Astrocyte (in vitro differentiated cells and primary cell): ENCODE results near the gene TSPAN33. TPM values are rescaled to one million over a fixed set of nuclear protein-coding genes. Genes with fewer than 3 reads are reported as not detected.

Experiments
- DNase-seq: peaks from one replicate; pipeline ENCODE4 v3.0.0-alpha.2; 2010; ENCODE audit warnings: low read depth
- FAIRE-seq: peaks from 2 replicates; lab custom pipeline; 2011; peaks lifted over from hg19 to GRCh38; lab: Jason Lieb, UNC
- H2AFZ ChIP-seq: 2 replicates; pipeline ENCODE4 v1.6.0; 2012; ENCODE audit warnings: low read depth, low read length, inconsistent platforms
- H3K27ac ChIP-seq: 2 replicates; pipeline ENCODE4 v1.5.1; 2011; ENCODE audit warnings: low read depth, low read length, inconsistent platforms
- H3K27me3 ChIP-seq: 2 replicates; pipeline ENCODE4 v1.6.0; 2011; ENCODE audit warnings: low read length, inconsistent platforms; ENCODE audit not compliant: insufficient read depth
- H3K36me3 ChIP-seq: 2 replicates; pipeline ENCODE4 v1.5.1; 2011; ENCODE audit warnings: low read length, inconsistent platforms; ENCODE audit not compliant: insufficient read depth
- H3K4me1 ChIP-seq: 2 replicates; pipeline ENCODE4 v1.5.1; 2011; ENCODE audit warnings: low read length, inconsistent platforms; ENCODE audit not compliant: insufficient read depth
- H3K4me2 ChIP-seq: 2 replicates; pipeline ENCODE4 v1.6.0; 2012; ENCODE audit warnings: low read length, inconsistent platforms
- H3K4me3 ChIP-seq: 2 replicates; pipeline ENCODE4 v1.5.1; 2011; ENCODE audit warnings: low read depth, mild to moderate bottlenecking, low read length, inconsistent platforms; ENCODE audit not compliant: insufficient read depth
- H3K79me2 ChIP-seq: 2 replicates; pipeline ENCODE4 v1.6.0; 2012; ENCODE audit warnings: mild to moderate bottlenecking, low read length, inconsistent platforms; ENCODE audit not compliant: insufficient read depth
- H3K9ac ChIP-seq: 2 replicates; pipeline ENCODE4 v1.6.0; 2012; ENCODE audit warnings: mild to moderate bottlenecking, low read length, inconsistent platforms
- H3K9me3 ChIP-seq: 2 replicates; pipeline ENCODE4 v1.5.1; 2012; ENCODE audit warnings: low read depth, mild to moderate bottlenecking, low read length, inconsistent platforms; ENCODE audit not compliant: insufficient read depth
- H4K20me1 ChIP-seq: 2 replicates; pipeline ENCODE4 v1.6.0; 2012; ENCODE audit warnings: low read length, inconsistent platforms; ENCODE audit not compliant: insufficient read depth
- H3K27ac Mint-ChIP-seq: one replicate; pipeline ENCODE4 v1.8.0; 2021; ENCODE audit warnings: mild to moderate bottlenecking, mixed read lengths; ENCODE audit not compliant: unreplicated experiment
- H3K27me3 Mint-ChIP-seq: one replicate; pipeline ENCODE4 v1.8.0; 2021; ENCODE audit warnings: low read depth, mixed read lengths; ENCODE audit not compliant: unreplicated experiment
- H3K36me3 Mint-ChIP-seq: one replicate; pipeline ENCODE4 v1.8.0; 2021; ENCODE audit warnings: low read depth, mixed read lengths; ENCODE audit not compliant: unreplicated experiment
- H3K4me1 Mint-ChIP-seq: one replicate; pipeline ENCODE4 v1.8.0; 2021; ENCODE audit warnings: low read depth, mixed read lengths; ENCODE audit not compliant: unreplicated experiment
- H3K4me3 Mint-ChIP-seq: one replicate; pipeline ENCODE4 v1.8.0; 2021; ENCODE audit warnings: mild to moderate bottlenecking, moderate library complexity, mixed read lengths; ENCODE audit not compliant: unreplicated experiment
- H3K9me3 Mint-ChIP-seq: one replicate; pipeline ENCODE4 v1.8.0; 2021; ENCODE audit warnings: mild to moderate bottlenecking, mixed read lengths; ENCODE audit not compliant: unreplicated experiment
- EZH2 ChIP-seq: IDR thresholded peaks from 2 replicates; pipeline ENCODE4 v1.6.1; 2012; ENCODE audit warnings: mild to moderate bottlenecking, low read length, inconsistent platforms; ENCODE audit not compliant: insufficient read depth
- total RNA-seq: library from RNA; stranded (reverse); gene quantifications from 2 replicates; pipeline ENCODE4 v1.2.1, GENCODE V29; 2021
- TF ChIP-seq, protein P1 (sequence below): IDR thresholded peaks from 2 replicates; pipeline ENCODE4 v1.5.1; 2011; ENCODE audit warnings: low read depth, mild to moderate bottlenecking, inconsistent platforms, low read length, moderate library complexity; ENCODE audit not compliant: insufficient read depth

The TSPAN33 gene
- total RNA-seq, 1 donor from 2014 or later = 6.5 TPM

DNA sequence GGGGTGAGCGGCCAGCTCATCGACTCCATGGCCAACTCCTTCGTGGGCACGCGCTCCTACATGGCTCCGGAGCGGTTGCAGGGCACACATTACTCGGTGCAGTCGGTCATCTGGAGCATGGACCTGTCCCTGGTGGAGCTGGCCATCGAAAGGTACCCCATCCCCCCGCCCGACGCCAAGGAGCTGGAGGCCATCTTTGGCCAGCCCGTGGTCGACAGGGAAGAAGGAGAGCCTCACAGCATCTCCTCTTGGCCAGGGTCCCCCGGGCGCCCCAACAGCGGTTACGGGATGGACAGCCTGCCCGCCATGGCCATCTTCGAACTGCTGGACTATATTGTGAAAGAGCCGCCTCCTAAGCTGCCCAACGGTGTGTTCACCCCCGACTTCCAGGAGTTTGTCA, 17.4 kb upstream of the TSPAN33 start:
- peaks cover 9% of the 10 kb centered on the region for H3K4me1 Mint-ChIP-seq
- peaks cover 3% of the 10 kb centered on the region for H3K9me3 Mint-ChIP-seq
- no peak overlapping the region for H3K4me3 ChIP-seq
- H4K20me1 ChIP-seq = no peaks in the 10 kb centered on the region
- H3K27ac Mint-ChIP-seq = no peak overlapping the region
- H3K9me3 ChIP-seq = peaks cover 3% of the 10 kb centered on the region
- H3K36me3 ChIP-seq = no peaks in the 10 kb centered on the region
- FAIRE-seq (no peak), DNase-seq (no peak)
- H3K4me3 Mint-ChIP-seq = no peak overlapping the region
- H3K4me1 ChIP-seq = no peaks in the 10 kb centered on the region
- no peak overlapping the region for H3K27ac ChIP-seq
- no peaks in the 10 kb centered on the region for H3K79me2 ChIP-seq
- TF ChIP-seq, protein P1, sequence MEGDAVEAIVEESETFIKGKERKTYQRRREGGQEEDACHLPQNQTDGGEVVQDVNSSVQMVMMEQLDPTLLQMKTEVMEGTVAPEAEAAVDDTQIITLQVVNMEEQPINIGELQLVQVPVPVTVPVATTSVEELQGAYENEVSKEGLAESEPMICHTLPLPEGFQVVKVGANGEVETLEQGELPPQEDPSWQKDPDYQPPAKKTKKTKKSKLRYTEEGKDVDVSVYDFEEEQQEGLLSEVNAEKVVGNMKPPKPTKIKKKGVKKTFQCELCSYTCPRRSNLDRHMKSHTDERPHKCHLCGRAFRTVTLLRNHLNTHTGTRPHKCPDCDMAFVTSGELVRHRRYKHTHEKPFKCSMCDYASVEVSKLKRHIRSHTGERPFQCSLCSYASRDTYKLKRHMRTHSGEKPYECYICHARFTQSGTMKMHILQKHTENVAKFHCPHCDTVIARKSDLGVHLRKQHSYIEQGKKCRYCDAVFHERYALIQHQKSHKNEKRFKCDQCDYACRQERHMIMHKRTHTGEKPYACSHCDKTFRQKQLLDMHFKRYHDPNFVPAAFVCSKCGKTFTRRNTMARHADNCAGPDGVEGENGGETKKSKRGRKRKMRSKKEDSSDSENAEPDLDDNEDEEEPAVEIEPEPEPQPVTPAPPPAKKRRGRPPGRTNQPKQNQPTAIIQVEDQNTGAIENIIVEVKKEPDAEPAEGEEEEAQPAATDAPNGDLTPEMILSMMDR = no peak
- no peak for TF ChIP-seq EZH2
- no peak overlapping the region for H3K9ac ChIP-seq
- H3K36me3 Mint-ChIP-seq = no peaks in the 10 kb centered on the region
- peaks cover 16% of the 10 kb centered on the region for H3K27me3 Mint-ChIP-seq
- no peak overlapping the region for H2AFZ ChIP-seq
- peaks cover 11% of the 10 kb centered on the region for H3K27me3 ChIP-seq
- H3K4me2 ChIP-seq = no peak overlapping the region

DNA sequence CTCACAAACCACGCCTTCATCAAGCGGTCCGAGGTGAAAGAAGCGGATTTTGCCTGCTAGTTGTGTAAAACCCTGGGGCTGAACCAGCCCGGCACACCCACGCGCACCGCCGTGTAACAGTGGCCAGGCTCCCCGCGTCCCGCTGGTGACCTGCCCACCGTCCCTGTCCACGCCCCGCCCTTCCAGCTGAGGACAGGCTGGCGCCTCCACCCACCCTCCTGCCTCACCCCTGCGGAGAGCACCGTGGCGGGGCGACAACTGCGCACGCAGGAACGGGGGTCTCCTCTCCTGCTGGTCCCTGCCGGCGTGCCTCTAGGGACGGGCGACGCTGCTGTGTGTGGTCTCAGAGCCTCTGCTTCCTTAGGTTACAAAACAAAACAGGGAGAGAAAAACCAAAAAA, 16.9 kb upstream of the TSPAN33 start:
- FAIRE-seq (no peak), DNase-seq (no peak)
- H3K4me1 Mint-ChIP-seq = peaks cover 4% of the 10 kb centered on the region
- no peak for TF ChIP-seq EZH2
- TF ChIP-seq, protein P1 = no peak
- Histone ChIP-seq H4K20me1 (no peaks in the 10 kb centered on the region), H3K27ac (no peak overlapping the region), H3K36me3 (no peaks in the 10 kb centered on the region), H3K4me1 (no peaks in the 10 kb centered on the region), H3K9me3 (peaks cover 3% of the 10 kb centered on the region), H3K4me2 (no peak overlapping the region), H2AFZ (no peak overlapping the region), H3K4me3 (no peak overlapping the region), H3K79me2 (no peaks in the 10 kb centered on the region), H3K27me3 (peaks cover 11% of the 10 kb centered on the region), H3K9ac (no peak overlapping the region)
- H3K27me3 Mint-ChIP-seq = peaks cover 16% of the 10 kb centered on the region
- no peaks in the 10 kb centered on the region for H3K36me3 Mint-ChIP-seq
- no peak overlapping the region for H3K4me3 Mint-ChIP-seq
- H3K9me3 Mint-ChIP-seq = peaks cover 3% of the 10 kb centered on the region
- H3K27ac Mint-ChIP-seq = no peak overlapping the region

DNA sequence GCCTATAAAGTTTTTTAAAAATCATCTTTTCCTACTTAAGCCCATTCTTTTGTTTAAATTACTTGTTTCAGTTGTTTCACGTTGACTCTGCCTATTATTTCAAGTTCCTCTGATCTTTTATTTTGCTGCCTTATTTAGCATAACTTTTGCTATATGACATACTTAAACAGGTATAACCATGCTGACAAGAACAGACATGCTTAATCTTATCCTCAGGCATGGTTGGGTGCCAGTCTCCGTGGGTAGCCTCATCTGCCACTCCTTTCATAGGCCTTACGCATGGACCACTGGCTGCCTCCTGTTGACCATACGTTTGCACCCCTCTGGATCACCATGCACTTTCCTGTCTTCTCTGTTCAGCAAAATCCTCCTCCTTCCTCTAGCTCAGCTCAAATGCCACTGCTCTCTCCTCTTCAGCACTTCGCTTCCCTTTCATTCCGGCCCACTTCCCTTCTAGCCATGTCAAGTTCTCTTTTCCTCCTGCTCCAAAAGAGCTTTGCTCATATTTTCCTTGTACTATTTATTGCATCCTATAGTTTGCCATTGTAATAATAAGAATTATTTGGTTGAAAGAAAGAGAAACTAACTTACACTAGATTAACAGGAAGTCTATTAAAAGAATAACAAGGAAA, 10.0 kb upstream of the TSPAN33 start:
- Histone ChIP-seq H3K79me2 (no peaks in the 10 kb centered on the region), H3K27ac (no peak overlapping the region), H2AFZ (no peak overlapping the region), H3K36me3 (no peaks in the 10 kb centered on the region), H3K9me3 (peaks cover 2% of the 10 kb centered on the region), H3K4me1 (no peaks in the 10 kb centered on the region), H3K27me3 (no peaks in the 10 kb centered on the region), H3K4me3 (no peak overlapping the region), H3K4me2 (no peak overlapping the region), H3K9ac (no peak overlapping the region), H4K20me1 (no peaks in the 10 kb centered on the region)
- no peaks in the 10 kb centered on the region for H3K4me1 Mint-ChIP-seq
- no peak for DNase-seq
- no peaks in the 10 kb centered on the region for H3K9me3 Mint-ChIP-seq
- no peak for FAIRE-seq
- peaks cover 5% of the 10 kb centered on the region for H3K27me3 Mint-ChIP-seq
- H3K27ac Mint-ChIP-seq = no peak overlapping the region
- H3K4me3 Mint-ChIP-seq = no peak overlapping the region
- no peaks in the 10 kb centered on the region for H3K36me3 Mint-ChIP-seq
- TF ChIP-seq, protein P1 = no peak
- TF ChIP-seq EZH2 = no peak
